GM18870 (cell line): ENCODE measurements around the gene METRNL.

Experiments
- ATAC-seq: cut with Tn5 transposase; IDR thresholded peaks from one replicate; pipeline ENCODE4 v1.9.1; 2021; ENCODE audit warnings: moderate library complexity; ENCODE audit not compliant: unreplicated experiment

METRNL gene

DNA sequence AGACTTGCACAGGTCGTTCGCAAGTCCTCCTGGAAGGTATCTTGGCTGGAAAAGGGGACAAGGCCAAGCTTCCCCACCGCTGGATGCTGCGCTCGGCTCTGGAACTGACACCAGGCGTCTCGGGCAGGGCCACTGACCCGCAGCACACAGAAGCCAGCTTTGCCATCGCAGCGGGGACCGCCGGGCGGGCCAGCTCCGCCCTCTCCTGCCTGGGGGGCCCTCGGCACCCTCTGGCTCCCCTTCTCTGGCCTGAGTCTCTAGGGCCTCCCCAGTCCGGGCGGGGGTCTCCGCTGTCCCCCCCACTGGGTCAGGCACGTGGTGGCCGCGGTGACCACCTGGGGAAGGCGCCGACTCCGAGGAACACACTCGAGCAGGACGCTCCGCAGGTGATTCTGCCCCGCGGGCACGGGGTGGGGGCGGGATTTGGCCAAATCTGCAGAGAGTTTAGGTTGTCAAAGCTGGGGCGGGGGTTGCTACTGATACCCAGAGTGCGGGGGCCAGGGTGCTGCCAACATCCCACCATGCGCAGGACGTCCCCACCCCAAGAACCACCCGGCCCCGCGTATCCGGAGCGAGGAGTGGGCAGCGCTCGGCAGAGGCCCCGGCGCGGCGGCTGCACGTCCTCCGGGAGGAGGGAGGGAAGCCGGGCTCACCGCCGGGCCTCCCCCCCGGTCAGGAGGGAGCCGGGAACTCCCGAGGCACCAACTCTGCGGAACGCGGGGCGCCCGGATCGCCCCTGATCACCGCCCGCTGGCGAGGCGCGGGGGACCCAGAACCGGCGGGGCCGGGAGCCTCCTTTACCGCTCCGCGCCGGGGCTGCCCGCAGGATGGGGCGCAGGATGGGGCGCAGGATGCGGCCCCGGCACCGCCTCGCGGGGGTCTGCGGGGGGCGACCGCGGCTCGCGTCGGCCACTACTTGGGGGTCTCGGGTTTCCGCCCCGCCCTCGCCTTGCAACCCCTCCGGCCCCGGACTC is 744 bp upstream of the METRNL start:
- no peak for ATAC-seq

- no peak for ATAC-seq
Observed at GRCh38 chr17:83079766-83080578, 563 bp downstream of the METRNL start.

GRCh38 chr17:83080579-83080857 is 1.1 kb downstream of the METRNL start:
- ATAC-seq, result no peak

- ATAC-seq, result no peak
Observed at GRCh38 chr17:83080858-83081683, 1.7 kb downstream of the METRNL start.

DNA sequence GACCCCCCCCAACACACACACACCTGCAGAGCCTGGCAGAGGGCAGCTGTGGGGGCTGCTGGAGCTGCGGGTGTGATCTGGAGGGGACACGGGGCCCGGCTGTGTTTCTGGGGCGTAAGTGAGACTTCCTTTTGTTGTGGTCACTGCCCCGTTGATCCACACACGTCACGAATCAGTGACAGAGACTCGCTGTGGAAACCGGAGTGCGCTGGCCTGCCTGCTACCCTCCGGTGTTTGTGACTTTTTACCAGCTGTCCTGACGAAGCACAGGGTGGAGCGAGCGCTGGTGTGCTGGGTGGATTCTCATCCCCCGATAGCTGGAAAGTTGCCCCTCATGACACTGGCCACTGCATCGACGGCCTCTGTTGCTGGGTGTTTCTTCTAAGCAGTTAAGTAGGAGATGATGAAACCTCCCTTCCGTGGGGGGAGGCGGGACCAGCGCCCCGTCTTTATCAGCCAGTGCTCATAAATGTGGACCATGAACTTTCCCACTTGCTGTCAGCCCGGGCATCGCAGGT is 2.3 kb downstream of the METRNL start:
- ATAC-seq, result no peak

DNA sequence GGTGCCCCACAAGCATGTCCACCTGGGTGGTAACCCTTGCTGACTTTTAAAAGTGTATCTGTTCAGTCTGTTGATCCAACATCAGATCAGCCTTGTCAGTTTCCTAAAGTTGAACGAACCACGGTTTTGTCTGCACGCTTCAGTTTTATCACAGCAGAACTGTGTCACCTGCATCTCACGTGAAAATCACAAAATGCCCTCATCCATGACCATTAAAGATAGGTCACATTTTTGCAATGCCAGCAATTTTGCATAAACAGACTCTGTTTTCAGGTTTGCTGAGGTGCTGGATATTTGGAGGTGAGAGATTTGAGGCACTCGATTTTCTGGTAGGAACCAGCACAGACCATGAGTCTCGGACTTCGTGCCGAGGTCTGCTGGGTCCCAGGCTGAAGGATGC is 3.0 kb downstream of the METRNL start:
- no peak for ATAC-seq

DNA sequence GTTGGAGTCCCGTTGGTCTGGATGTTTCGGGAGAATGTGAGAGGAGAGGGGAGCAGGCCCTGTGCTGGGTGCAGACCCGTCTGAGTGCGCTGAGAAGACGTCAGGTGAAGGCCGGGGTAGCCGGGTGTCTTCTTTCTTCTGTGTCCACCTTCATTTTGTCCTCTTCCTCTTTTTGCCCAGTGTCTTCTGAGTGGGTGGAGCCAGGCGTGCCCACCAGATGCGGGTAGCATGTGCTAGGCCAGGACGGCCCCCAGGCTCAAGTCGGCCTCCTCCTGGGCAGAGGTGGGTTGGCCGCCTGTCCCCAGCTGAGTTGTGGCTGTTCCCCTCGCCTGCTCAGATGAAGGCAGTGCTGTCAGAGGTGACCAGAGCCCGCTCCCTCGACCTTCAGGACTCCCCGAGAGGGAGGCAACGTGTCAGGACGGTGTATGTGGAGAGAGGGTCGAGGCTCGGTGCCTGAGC is 3.5 kb downstream of the METRNL start:
- no peak for ATAC-seq

- no peak for ATAC-seq
Observed at GRCh38 chr17:83083368-83084201, 4.2 kb downstream of the METRNL start.

DNA sequence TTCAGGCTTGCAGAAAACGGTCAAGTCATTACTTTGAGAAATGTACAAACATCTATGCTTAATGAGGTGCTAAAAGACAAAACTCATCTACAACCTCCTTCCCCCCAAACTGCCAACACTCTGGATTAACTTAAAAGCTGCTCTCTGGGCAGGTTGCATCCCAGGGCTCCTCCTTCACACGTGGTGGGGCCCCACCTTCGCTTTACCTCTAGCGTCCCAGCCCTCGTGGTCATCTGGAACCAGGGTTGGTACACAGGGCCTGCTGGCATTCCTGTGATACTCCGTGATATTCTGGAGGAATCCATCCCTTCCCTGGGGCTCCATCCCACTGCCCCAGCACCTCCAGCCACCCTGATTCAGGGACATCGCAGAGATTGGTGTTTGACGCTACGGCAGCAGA is 4.8 kb downstream of the METRNL start:
- no peak for ATAC-seq

DNA sequence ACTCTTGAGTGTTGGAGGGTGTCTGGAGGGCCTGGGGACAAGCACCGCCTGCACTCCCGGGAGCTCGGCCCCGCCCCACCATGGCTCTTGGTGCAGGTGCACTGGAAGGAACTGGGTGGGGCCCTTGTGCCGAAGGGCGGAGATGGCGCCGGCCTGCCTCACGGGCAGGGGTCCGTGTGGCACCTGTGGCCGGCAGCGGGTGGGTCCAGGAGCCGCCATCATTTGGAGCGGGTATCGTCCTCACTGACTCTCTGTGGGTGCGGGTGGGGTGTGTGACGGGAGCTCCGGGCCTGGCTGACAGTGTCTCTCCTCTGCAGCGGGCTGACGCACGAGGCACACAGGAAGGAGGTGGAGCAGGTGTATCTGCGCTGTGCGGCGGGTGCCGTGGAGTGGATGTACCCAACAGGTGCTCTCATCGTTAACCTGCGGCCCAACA is 5.2 kb downstream of the METRNL start:
- no peak for ATAC-seq

DNA sequence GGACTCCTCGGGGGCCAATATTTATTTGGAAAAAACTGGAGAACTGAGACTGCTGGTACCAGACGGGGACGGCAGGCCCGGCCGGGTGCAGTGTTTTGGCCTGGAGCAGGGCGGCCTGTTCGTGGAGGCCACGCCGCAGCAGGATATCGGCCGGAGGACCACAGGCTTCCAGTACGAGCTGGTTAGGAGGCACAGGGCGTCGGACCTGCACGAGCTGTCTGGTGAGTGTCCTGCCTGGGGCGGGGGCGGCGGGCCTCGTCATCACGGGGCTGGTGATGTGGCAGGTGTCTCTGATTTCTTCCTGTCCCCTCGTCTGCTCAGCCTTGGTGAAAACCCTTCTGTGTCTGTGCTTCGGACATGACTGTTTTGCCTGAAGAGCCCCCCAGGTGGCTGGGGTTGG is 5.7 kb downstream of the METRNL start:
- no peak for ATAC-seq

DNA sequence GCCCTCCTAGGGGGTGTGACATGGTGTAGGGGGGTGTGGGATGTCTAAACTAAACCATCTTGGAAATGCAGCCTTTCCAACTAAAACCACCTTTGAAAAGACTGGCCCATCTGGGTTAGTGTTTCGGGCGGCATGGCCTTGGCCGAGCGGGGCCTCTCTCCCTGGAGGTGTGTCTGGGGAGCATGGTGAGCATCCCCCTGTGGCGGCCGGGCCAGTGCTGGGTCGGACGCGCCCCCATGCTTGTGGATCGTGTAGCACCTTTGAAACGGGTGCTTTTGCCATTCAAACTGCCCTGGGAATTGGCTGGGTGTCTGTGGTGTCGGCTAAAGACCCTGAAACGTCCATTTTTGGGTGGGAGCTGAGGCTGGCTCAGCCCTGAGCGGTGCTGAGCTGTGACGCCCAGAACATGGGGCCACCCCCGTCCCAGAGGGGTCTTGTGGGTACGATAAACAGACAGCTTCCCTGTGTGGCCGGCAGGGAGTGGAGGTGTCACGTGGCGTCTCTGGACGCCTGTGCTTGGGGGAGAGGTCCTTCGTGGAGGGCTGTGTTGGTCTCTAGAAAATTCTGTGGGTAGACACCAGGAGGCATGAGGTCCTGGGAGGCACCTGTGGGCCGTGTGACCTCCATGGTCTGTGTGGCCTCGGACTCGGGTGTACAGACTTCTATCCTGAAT is 6.3 kb downstream of the METRNL start:
- ATAC-seq, result no peak

- no peak for ATAC-seq
Observed at GRCh38 chr17:83086199-83086880, 6.9 kb downstream of the METRNL start.

DNA sequence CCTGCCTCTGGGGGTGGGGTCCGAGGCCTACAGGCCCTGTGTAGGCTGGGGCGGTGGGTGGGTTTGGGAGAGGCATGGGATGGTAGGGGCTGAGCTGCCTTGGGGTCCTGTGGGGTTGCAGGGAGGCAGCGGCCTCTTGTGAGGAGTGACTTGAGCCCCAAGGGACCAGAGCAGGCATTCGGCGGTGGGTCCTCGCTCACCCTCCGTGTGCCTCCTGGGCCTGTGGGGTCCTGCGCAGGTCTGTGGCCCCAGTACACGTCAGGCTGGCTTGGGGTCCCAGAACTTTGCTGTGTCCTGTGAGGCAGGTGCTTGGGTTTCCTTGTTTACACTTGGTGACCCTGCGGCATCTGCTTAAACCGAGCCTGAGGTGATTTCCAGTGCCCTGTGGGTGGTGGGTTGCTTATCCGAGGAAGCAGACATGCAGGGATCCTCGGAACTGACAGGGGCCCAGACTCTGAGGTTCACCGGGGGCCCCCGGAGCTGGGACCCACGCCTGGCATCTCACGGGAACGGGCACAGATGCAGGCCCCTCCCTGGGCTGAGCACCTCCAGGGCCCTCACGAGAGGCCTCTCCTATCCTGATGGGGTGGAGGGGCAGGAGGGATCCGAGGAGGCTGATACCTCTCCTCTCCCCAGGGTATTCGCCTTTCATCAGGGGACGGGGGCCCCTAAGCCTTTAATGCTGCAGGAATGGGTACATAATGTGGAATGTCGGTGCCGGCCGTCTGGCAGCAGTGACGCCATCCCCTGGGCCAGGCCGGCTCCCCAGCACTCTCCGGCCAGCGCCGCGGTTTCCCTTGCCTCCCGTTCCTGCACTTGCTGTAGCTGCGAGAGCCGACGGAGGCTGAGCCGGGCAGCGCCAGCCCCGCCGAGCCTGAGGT is 7.7 kb downstream of the METRNL start:
- ATAC-seq, result no peak

DNA sequence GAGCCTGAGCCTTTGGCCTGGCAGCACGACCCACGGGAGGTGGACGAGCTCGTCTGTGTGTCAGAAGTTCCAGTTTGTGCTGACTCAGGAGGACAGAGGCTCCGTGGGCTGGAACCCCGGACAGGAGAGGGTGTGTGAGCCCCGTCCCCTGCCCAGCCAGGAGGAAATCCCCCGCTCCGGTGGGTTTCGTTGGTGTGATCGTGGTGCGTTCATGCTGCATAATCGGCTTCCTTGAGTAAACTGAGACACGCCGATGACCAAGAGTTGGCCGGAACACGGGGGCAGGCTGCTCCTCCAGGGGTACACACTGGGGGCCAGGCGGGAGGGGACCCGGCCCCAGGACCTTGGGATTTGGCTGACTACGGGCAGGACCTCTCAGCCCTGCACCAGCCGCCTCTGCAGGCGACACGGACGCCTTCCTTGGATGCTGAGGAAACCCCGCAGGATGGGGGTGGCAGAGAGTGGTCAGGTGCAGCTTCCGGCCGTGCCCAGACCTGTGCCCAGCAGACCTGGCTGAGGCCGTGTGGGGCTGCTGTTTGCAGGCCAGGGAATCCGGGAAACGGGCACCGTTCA is 8.5 kb downstream of the METRNL start:
- ATAC-seq, result no peak

- no peak for ATAC-seq
Observed at GRCh38 chr17:83088451-83088850, 9.0 kb downstream of the METRNL start.

DNA sequence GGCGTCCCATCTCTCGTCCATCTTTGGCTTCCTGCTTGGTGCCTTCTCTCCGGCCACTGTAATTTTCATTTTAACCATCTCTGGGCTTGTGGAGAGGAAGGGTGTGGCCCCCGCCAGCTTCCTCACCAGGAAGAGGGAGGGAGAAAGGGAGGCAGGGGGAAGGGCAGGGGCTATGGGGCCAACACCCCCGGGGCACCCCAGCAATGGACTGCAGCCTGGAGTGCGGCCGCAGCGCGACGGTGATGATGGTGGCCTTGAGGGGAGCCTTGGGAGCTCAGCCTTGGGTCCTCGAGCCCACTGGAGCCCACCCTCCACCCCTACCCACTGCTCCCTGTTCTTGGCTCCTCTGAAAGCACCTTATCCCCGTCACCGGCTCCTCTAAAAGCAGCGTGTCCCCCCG is 9.5 kb downstream of the METRNL start:
- no peak for ATAC-seq
